H1 (cell line): ENCODE measurements around the gene HMCN2. TPM values are rescaled to one million over a fixed set of nuclear protein-coding genes. Genes with fewer than 3 reads are reported as not detected.

Experiments
- BACH1 ChIP-seq: IDR thresholded peaks from 2 replicates; pipeline ENCODE4 v1.6.1; 2012; ENCODE audit warnings: low read length, improper control_type of control experiment
- CEBPB ChIP-seq: IDR thresholded peaks from 2 replicates; pipeline ENCODE4 v1.6.1; 2012; ENCODE audit warnings: low read depth, low read length
- CHD7 ChIP-seq: fragments of 300-600 bp; sonication (generic); IDR thresholded peaks from 2 replicates; pipeline ENCODE4 v1.7.1; 2012; ENCODE audit warnings: low read length, moderate library complexity, mild to moderate bottlenecking, inconsistent platforms; ENCODE audit not compliant: insufficient replicate concordance
- GABPA ChIP-seq: IDR thresholded peaks from 2 replicates; pipeline ENCODE4 v1.6.1; 2011; ENCODE audit warnings: mild to moderate bottlenecking, low read length, moderate library complexity, borderline replicate concordance; ENCODE audit not compliant: insufficient read depth
- HDAC6 ChIP-seq: IDR thresholded peaks from one replicate; pipeline ENCODE4 v1.7.1; 2012; ENCODE audit warnings: low read depth, mild to moderate bottlenecking, inconsistent platforms, low read length, moderate library complexity
- SUZ12 ChIP-seq: fragments of 200-600 bp; sonication (generic); IDR thresholded peaks from 2 replicates; pipeline ENCODE4 v1.6.1; 2012; ENCODE audit warnings: mild to moderate bottlenecking, inconsistent platforms, low read length, moderate library complexity, mixed read lengths
- USF2 ChIP-seq: IDR thresholded peaks from 2 replicates; pipeline ENCODE4 v1.6.1; 2011; ENCODE audit warnings: low read length, improper control_type of control experiment
- YY1 ChIP-seq: IDR thresholded peaks from 2 replicates; pipeline ENCODE4 v1.6.1; 2011; ENCODE audit warnings: low read depth, mild to moderate bottlenecking, low read length
- polyA plus RNA-seq, 7 experiments: library from polyadenylated mRNA; depleted of rRNA in 3 of 7; stranded (reverse) in 5 of 7; unstranded in 2 of 7; fragments of >200 nt in 5 of 7; fragments of 200-250 nt in 2 of 7; gene quantifications; 1 replicate in 5 of 7; 2 replicates in 1 of 7; 4 replicates in 1 of 7; pipeline versions ENCODE4 v1.2.1 to v1.2.3, GENCODE V29; 2011 to 2013; ENCODE audit warnings: missing spikeins in 2 of 7, mixed read lengths in 2 of 7
- total RNA-seq: library from RNA; stranded (reverse); fragmentation: NEBNext Ultra II Directional; extraction: Animal tissue kit (Norgen Biotek cat#: 25700); gene quantifications from 2 replicates; pipeline ENCODE4 v1.2.1, GENCODE V29; 2021
- TF ChIP-seq, protein P1 (sequence below), 3 experiments: IDR thresholded peaks; 1 replicate in 2 of 3; 2 replicates in 1 of 3; pipeline versions ENCODE4 v1.5.1 to v1.6.1; 2011; ENCODE audit warnings: low read length in 3 of 3, mild to moderate bottlenecking in 3 of 3, inconsistent platforms in 2 of 3, low read depth in 1 of 3, moderate library complexity in 1 of 3; ENCODE audit not compliant: insufficient read depth in 1 of 3; ENCODE audit errors: control extremely low read depth in 1 of 3

The HMCN2 gene
- total and polyA plus RNA-seq, 2 of the 8 experiments (the other 6 are each of a cell fraction or from before 2014, with no cell fraction given): 5.0 to 9.1 TPM

- TF ChIP-seq CHD7 (no peak), YY1 (no peak), USF2 (no peak), HDAC6 (no peak), GABPA (no peak), BACH1 (no peak), SUZ12 (no peak), CEBPB (no peak)
- TF ChIP-seq, protein P1, sequence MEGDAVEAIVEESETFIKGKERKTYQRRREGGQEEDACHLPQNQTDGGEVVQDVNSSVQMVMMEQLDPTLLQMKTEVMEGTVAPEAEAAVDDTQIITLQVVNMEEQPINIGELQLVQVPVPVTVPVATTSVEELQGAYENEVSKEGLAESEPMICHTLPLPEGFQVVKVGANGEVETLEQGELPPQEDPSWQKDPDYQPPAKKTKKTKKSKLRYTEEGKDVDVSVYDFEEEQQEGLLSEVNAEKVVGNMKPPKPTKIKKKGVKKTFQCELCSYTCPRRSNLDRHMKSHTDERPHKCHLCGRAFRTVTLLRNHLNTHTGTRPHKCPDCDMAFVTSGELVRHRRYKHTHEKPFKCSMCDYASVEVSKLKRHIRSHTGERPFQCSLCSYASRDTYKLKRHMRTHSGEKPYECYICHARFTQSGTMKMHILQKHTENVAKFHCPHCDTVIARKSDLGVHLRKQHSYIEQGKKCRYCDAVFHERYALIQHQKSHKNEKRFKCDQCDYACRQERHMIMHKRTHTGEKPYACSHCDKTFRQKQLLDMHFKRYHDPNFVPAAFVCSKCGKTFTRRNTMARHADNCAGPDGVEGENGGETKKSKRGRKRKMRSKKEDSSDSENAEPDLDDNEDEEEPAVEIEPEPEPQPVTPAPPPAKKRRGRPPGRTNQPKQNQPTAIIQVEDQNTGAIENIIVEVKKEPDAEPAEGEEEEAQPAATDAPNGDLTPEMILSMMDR (IDR thresholded peaks at IDR 0.05; ENCODE audit: control extremely low read depth in 1 of 3, insufficient read depth in 1 of 3, low read depth in 1 of 3, low read length in 3 of 3): no peak
Measured at GRCh38 chr9:130383350-130383715, 117.8 kb downstream of the HMCN2 start (continued).
